GM23248 (cell line): ENCODE data around the gene HSD17B4. TPM values are rescaled to one million over a fixed set of nuclear protein-coding genes. Genes with fewer than 3 reads are reported as not detected.
"Not testable (repeated sequence)": the region's sequence is repeated elsewhere in the genome, so short reads cannot be mapped to it uniquely, and the experiment has no call there.

ENCODE experiments used
- DNase-seq: peaks from one replicate; pipeline ENCODE4 v3.0.0-alpha.2; 2015
- H2AFZ ChIP-seq: fragments of 200-600 bp; sonication (generic); 2 replicates; pipeline ENCODE4 v1.6.1; 2016; ENCODE audit warnings: antibody characterized with exemption
- H3F3A ChIP-seq: fragments of 200-600 bp; sonication (generic); 2 replicates; pipeline ENCODE4 v1.6.1; 2016; ENCODE audit warnings: mild to moderate bottlenecking, antibody characterized with exemption, mixed run types; ENCODE audit not compliant: insufficient read depth
- H3K27ac ChIP-seq: fragments of 200-600 bp; sonication (generic); 2 replicates; pipeline ENCODE4 v1.5.1; 2016; ENCODE audit warnings: mild to moderate bottlenecking
- H3K27me3 ChIP-seq: fragments of 200-600 bp; sonication (generic); replicated peaks from 2 replicates; pipeline ENCODE4 v1.6.1; 2016; ENCODE audit warnings: mild to moderate bottlenecking; ENCODE audit not compliant: insufficient read depth
- H3K36me3 ChIP-seq: fragments of 200-600 bp; sonication (generic); 2 replicates; pipeline ENCODE4 v1.6.1; 2016; ENCODE audit warnings: low read depth, mild to moderate bottlenecking
- H3K4me1 ChIP-seq: fragments of 200-600 bp; sonication (generic); 2 replicates; pipeline ENCODE4 v1.6.1; 2016; ENCODE audit warnings: mild to moderate bottlenecking; ENCODE audit not compliant: insufficient read depth
- H3K4me2 ChIP-seq: fragments of 200-600 bp; sonication (generic); one replicate; pipeline ENCODE4 v1.6.1; 2016; ENCODE audit warnings: mild to moderate bottlenecking; ENCODE audit not compliant: unreplicated experiment
- H3K4me3 ChIP-seq: fragments of 200-600 bp; sonication (generic); 2 replicates; pipeline ENCODE4 v1.5.1; 2016; ENCODE audit warnings: mild to moderate bottlenecking
- H3K79me2 ChIP-seq: fragments of 200-600 bp; sonication (generic); 2 replicates; pipeline ENCODE4 v1.6.1; 2016; ENCODE audit warnings: mild to moderate bottlenecking; ENCODE audit not compliant: insufficient read depth
- H3K9ac ChIP-seq: fragments of 200-600 bp; sonication (generic); 2 replicates; pipeline ENCODE4 v1.6.1; 2016; ENCODE audit warnings: mild to moderate bottlenecking
- H3K9me2 ChIP-seq: fragments of 200-600 bp; sonication (generic); 2 replicates; pipeline ENCODE4 v1.6.1; 2016; ENCODE audit warnings: mixed run types, mild to moderate bottlenecking, moderate library complexity; ENCODE audit not compliant: insufficient read depth
- H3K9me3 ChIP-seq: fragments of 200-600 bp; sonication (generic); one replicate; pipeline ENCODE4 v1.6.1; 2017; ENCODE audit warnings: low read depth
- H4K20me1 ChIP-seq: fragments of 200-600 bp; sonication (generic); 2 replicates; pipeline ENCODE4 v1.6.0; 2016; ENCODE audit not compliant: insufficient read depth
- EZH2 ChIP-seq: fragments of 200-600 bp; sonication (generic); IDR thresholded peaks from 2 replicates; pipeline ENCODE4 v1.6.1; 2018; ENCODE audit warnings: antibody characterized with exemption, mild to moderate bottlenecking; ENCODE audit not compliant: insufficient read depth, poor library complexity, severe bottlenecking
- EZH2phosphoT487 ChIP-seq: fragments of 200-600 bp; sonication (generic); IDR thresholded peaks from 2 replicates; pipeline ENCODE4 v1.6.1; 2018; ENCODE audit warnings: antibody characterized with exemption, moderate library complexity, mild to moderate bottlenecking, low read depth; ENCODE audit not compliant: insufficient read depth
- WGBS, 2 experiments: methylation state at CpG; one replicate each; pipeline ENCODE4 v1.1.6; 2015 to 2017; ENCODE audit warnings: low lambda C conversion rate in 2 of 2, low coverage in 1 of 2; ENCODE audit errors: missing lambda C conversion rate in 2 of 2; 5-methylcytosine and 5-hydroxymethylcytosine counted together
- in situ Hi-C: fragments of 300-500 bp; cut with MboI; formaldehyde crosslinking; loops from 2 replicates; pipeline ENCODE4 v1.15.0; 2020
- polyA plus RNA-seq: library from polyadenylated mRNA; unstranded; fragments of >200 nt; fragmentation: Nextera tagmentation; extraction: Ambion mirVana; gene quantifications from 2 replicates; pipeline ENCODE4 v1.2.1, GENCODE V29; 2016
- total RNA-seq: library from RNA; depleted of rRNA; stranded (reverse); fragments of >200 nt; shearing (Covaris generic); gene quantifications from 2 replicates; pipeline ENCODE4 v1.2.3, GENCODE V29; 2014

HSD17B4 gene
- total and polyA plus RNA-seq, 2 experiments from 2014 or later = 55.8 to 86.5 TPM

GRCh38 chr5:119512277-119512676 is 60.0 kb downstream of the HSD17B4 start:
- no peak overlapping the region for H3K4me3 ChIP-seq
- H3K27ac ChIP-seq = no peak overlapping the region
- no peaks in the 10 kb centered on the region for H3K9me3 ChIP-seq
- no peak overlapping the region for H2AFZ ChIP-seq
- no peaks in the 10 kb centered on the region for H3K27me3 ChIP-seq
- TF ChIP-seq EZH2 (no peak), EZH2phosphoT487 (no peak)
- in situ Hi-C loops = no loop called here
- H3K9ac ChIP-seq = no peak overlapping the region
- no peak overlapping the region for H3K4me2 ChIP-seq
- 91 to 94% methylated on average over 1 of the region's 1 CpG for WGBS, 2 experiments
- H3F3A ChIP-seq = no peaks in the 10 kb centered on the region
- no peaks in the 10 kb centered on the region for H4K20me1 ChIP-seq
- peak; percentile 4 for DNase-seq
- H3K9me2 ChIP-seq = no peaks in the 10 kb centered on the region
- H3K4me1 ChIP-seq = peaks cover 12% of the 10 kb centered on the region
- 0 out of 2 replicates have a peak, but pooled peaks cover 8% of the 10 kb centered on the region for H3K36me3 ChIP-seq
- H3K79me2 ChIP-seq = no peaks in the 10 kb centered on the region

DNA sequence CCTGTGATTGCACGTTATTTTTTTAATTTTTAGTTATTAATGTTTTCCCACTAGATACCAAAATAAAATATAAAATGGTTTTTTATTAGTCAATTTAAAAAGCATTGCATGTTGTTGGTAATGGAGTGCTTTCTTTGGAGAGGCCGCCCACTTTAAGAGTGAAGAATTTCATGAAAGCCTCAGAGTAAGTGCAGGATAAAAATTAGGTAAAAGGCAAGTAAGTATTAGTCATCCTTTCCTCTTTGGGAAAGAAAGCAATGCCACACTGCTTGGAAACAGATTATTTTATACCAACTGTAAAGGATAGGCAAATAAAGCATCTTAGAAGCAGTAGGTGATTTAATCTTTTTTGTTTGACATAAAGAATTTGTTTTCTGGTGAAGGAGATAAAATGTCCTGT is 62.9 kb downstream of the HSD17B4 start:
- H4K20me1 ChIP-seq = no peaks in the 10 kb centered on the region
- no peak overlapping the region for H2AFZ ChIP-seq
- H3K36me3 ChIP-seq = 0 out of 2 replicates have a peak, but pooled peaks cover 8% of the 10 kb centered on the region
- no peak overlapping the region for H3K4me3 ChIP-seq
- H3K79me2 ChIP-seq = no peaks in the 10 kb centered on the region
- no peaks in the 10 kb centered on the region for H3F3A ChIP-seq
- in situ Hi-C loops = no loop called here
- H3K27ac ChIP-seq = no peak overlapping the region
- WGBS, 2 experiments = 80% methylated on average over 2 of the region's 2 CpGs
- no peaks in the 10 kb centered on the region for H3K9me2 ChIP-seq
- TF ChIP-seq EZH2 (no peak), EZH2phosphoT487 (no peak)
- H3K4me2 ChIP-seq = no peak overlapping the region
- H3K9me3 ChIP-seq = no peaks in the 10 kb centered on the region
- no peaks in the 10 kb centered on the region for H3K27me3 ChIP-seq
- H3K4me1 ChIP-seq = peaks cover 12% of the 10 kb centered on the region
- H3K9ac ChIP-seq = no peak overlapping the region
- peak; percentile 51 for DNase-seq

DNA sequence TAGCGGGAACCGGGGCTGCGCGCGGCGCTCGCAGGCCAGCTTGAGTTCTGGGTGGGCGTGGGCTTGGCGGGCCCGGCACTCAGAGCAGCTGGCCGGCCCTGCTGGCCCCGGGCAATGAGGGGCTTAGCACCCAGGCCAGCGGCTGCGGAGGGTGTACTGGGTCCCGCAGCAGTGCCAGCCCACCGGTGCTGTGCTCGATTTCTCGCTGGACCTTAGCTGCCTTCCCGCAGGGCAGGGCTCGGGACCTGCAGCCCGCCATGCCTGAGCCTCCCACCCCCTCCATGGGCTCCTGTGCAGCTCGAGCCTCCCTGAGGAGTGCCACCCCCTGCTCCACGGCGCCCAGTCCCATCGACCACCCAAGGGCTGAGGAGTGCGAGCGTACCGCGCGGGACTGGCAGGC is 64.8 kb downstream of the HSD17B4 start:
- 93 to 96% methylated on average over 18 to 27 of the region's 30 CpGs for whole genome bisulfite sequencing, 2 experiments
- H3K4me2 ChIP-seq, DNase-seq, in situ Hi-C loops, H4K20me1 ChIP-seq, H3K4me3 ChIP-seq, H2AFZ ChIP-seq, H3F3A ChIP-seq, H3K36me3 ChIP-seq, H3K79me2 ChIP-seq, H3K9me2 ChIP-seq, H3K27me3 ChIP-seq, H3K27ac ChIP-seq, H3K9ac ChIP-seq, H3K9me3 ChIP-seq: not testable (repeated sequence)
- peaks cover 12% of the 10 kb centered on the region for H3K4me1 ChIP-seq

- TF ChIP-seq EZH2 (no peak), EZH2phosphoT487 (no peak)
- Histone ChIP-seq H3K79me2 (no peaks in the 10 kb centered on the region), H3K4me3 (no peak overlapping the region), H2AFZ (no peak overlapping the region), H4K20me1 (no peaks in the 10 kb centered on the region), H3F3A (no peaks in the 10 kb centered on the region), H3K27ac (no peak overlapping the region), H3K9me2 (no peaks in the 10 kb centered on the region), H3K27me3 (no peaks in the 10 kb centered on the region), H3K4me1 (no peaks in the 10 kb centered on the region), H3K9ac (no peak overlapping the region), H3K9me3 (peaks cover 3% of the 10 kb centered on the region), H3K36me3 (0 out of 2 replicates have a peak, but pooled peaks cover 3% of the 10 kb centered on the region), H3K4me2 (no peak overlapping the region)
- no peak for DNase-seq
- 77 to 85% methylated on average over 1 of the region's 1 CpG for WGBS, 2 experiments
- in situ Hi-C loops = no loop called here
Observed at GRCh38 chr5:119521232-119521631, 68.9 kb downstream of the HSD17B4 start.

GRCh38 chr5:119522841-119523240 is 70.5 kb downstream of the HSD17B4 start:
- Histone ChIP-seq H3K36me3 (no peaks in the 10 kb centered on the region), H3K4me2 (no peak overlapping the region), H3K4me1 (peaks cover 7% of the 10 kb centered on the region; the same call in 1 of the 2 replicates), H3K27me3 (no peaks in the 10 kb centered on the region), H3K4me3 (no peak overlapping the region), H3F3A (no peaks in the 10 kb centered on the region), H3K9me3 (peaks cover 3% of the 10 kb centered on the region), H3K9me2 (no peaks in the 10 kb centered on the region), H3K27ac (no peak overlapping the region), H2AFZ (no peak overlapping the region), H4K20me1 (no peaks in the 10 kb centered on the region), H3K9ac (no peak overlapping the region), H3K79me2 (no peaks in the 10 kb centered on the region)
- 97 to 100% methylated on average over 1 of the region's 1 CpG for WGBS, 2 experiments
- TF ChIP-seq EZH2phosphoT487 (no peak), EZH2 (no peak)
- no peak for DNase-seq
- in situ Hi-C loops = no loop called here
